OCI-LY3 (cell line): ENCODE results near the gene ZNF816.

Experiments used
- EZH2phosphoT487 ChIP-seq: fragments of 200-600 bp; shearing (Covaris generic); IDR thresholded peaks from 2 replicates; pipeline ENCODE4 v1.6.1; 2018; ENCODE audit warnings: antibody characterized with exemption, mixed run types, low read depth
- TF ChIP-seq, protein P1 (sequence below): fragments of 200-600, 300-600 bp; sonication (generic); IDR thresholded peaks from 2 replicates; pipeline ENCODE4 v1.5.1; 2014; ENCODE audit warnings: antibody characterized with exemption, low read length, low read depth

DNA sequence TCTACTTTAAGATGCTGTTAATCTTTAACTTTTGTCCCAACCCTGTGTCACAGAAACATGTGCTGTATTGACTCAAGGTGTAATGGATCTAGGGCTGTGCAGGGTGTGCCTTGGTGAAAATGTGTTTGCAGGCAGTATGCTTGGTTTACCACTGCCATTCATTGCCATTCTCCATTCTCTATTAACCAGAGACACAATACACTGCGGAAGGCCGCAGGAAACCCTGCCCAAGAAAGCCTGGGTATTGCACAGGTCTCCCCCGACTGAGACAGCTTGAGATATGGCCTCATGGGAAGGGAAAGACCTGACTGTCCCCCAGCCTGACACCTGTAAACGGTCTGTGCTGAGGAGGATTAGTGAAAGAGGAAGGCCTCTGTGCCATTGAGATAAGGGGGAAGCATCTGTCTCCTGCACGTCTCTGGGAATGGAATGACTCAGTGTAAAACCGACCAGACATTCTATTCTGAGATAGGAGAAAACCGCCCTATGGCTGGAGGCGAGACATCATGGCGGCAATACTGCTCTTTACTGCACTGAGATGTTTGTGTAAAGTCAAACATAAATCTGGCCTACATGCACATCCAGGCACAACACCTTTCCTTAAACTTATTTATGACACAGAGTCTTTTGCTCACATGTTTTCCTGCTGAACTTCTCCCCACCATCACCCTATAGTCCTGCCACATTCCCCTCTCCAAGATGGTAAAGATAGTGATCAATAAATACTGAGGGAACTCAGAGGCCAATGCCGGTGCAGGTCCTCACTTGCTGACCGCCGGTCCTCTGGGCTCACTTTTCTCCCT lies 26.3 kb downstream of the ZNF816 start:
- TF ChIP-seq, protein P1, sequence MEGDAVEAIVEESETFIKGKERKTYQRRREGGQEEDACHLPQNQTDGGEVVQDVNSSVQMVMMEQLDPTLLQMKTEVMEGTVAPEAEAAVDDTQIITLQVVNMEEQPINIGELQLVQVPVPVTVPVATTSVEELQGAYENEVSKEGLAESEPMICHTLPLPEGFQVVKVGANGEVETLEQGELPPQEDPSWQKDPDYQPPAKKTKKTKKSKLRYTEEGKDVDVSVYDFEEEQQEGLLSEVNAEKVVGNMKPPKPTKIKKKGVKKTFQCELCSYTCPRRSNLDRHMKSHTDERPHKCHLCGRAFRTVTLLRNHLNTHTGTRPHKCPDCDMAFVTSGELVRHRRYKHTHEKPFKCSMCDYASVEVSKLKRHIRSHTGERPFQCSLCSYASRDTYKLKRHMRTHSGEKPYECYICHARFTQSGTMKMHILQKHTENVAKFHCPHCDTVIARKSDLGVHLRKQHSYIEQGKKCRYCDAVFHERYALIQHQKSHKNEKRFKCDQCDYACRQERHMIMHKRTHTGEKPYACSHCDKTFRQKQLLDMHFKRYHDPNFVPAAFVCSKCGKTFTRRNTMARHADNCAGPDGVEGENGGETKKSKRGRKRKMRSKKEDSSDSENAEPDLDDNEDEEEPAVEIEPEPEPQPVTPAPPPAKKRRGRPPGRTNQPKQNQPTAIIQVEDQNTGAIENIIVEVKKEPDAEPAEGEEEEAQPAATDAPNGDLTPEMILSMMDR = no peak
- TF ChIP-seq EZH2phosphoT487 = no peak
